ENCODE results near the gene CHST13.

- no peak for TF ChIP-seq CTCF (conservative IDR thresholded peaks at IDR 0.05)
- no peak for TF ChIP-seq EZH2 (IDR thresholded peaks at IDR 0.05; ENCODE audit: low read depth)
Observed at GRCh38 chr3:126528419-126528799, 4.5 kb downstream of the CHST13 start.

All from PC-9 (cell line).